K562 (cell line): ENCODE measurements around the gene BTBD18. TPM values are rescaled to one million over a fixed set of nuclear protein-coding genes. Genes with fewer than 3 reads are reported as not detected.
A peak's percentile ranks its signal among the peaks of the same experiment; 100 is the strongest.

Experiments used
- BDP1 ChIP-seq: IDR thresholded peaks from 3 replicates; pipeline ENCODE4 v1.6.1; 2011; ENCODE audit not compliant: insufficient read length, insufficient read depth
- BRD4 ChIP-seq: fragments of 200-600 bp; sonication (generic); IDR thresholded peaks from 2 replicates; pipeline ENCODE4 v1.6.1; 2017; ENCODE audit warnings: inconsistent platforms
- EP400 ChIP-seq: fragments of 450-650 bp; IDR thresholded peaks from 2 replicates; pipeline ENCODE4 v1.6.1; 2017; ENCODE audit warnings: antibody characterized with exemption, mild to moderate bottlenecking, moderate library complexity
- FOS ChIP-seq: IDR thresholded peaks from 3 replicates; pipeline ENCODE4 v1.6.1; 2011; ENCODE audit not compliant: insufficient read length; ENCODE audit errors: extremely low read depth
- FOXP1 ChIP-seq: sonication (generic); formaldehyde crosslinking; IDR thresholded peaks from 2 replicates; pipeline ENCODE4 v1.8.0; 2022; ENCODE audit warnings: mild to moderate bottlenecking, missing genetic modification reagents
- KAT7 ChIP-seq: sonication (generic); formaldehyde crosslinking; IDR thresholded peaks from 2 replicates; pipeline ENCODE4 v1.8.0; 2022; ENCODE audit warnings: missing genetic modification reagents, mild to moderate bottlenecking, borderline replicate concordance
- KHSRP ChIP-seq: fragments of 450-650 bp; IDR thresholded peaks from 2 replicates; pipeline ENCODE4 v1.6.1; 2017
- MEIS2 ChIP-seq: fragments of 450-650 bp; IDR thresholded peaks from 2 replicates; pipeline ENCODE4 v1.6.1; 2014; ENCODE audit warnings: mild to moderate bottlenecking; ENCODE audit not compliant: partially characterized antibody
- NCOA4 ChIP-seq: fragments of 450-650 bp; IDR thresholded peaks from 2 replicates; pipeline ENCODE4 v1.6.1; 2018; ENCODE audit warnings: mild to moderate bottlenecking; ENCODE audit not compliant: partially characterized antibody
- NCOR1 ChIP-seq: fragments of 450-650 bp; IDR thresholded peaks from 2 replicates; pipeline ENCODE4 v1.6.1; 2016; ENCODE audit warnings: mild to moderate bottlenecking, moderate library complexity
- NFYB ChIP-seq: IDR thresholded peaks from 2 replicates; pipeline ENCODE4 v1.6.1; 2011; ENCODE audit warnings: mild to moderate bottlenecking, moderate library complexity; ENCODE audit not compliant: insufficient read length; ENCODE audit errors: extremely low read depth
- NR1H2 ChIP-seq: sonication (generic); formaldehyde crosslinking; IDR thresholded peaks from 2 replicates; pipeline ENCODE4 v1.4.0; 2020; ENCODE audit warnings: mild to moderate bottlenecking, missing genetic modification reagents
- NUFIP1 ChIP-seq: fragments of 450-650 bp; IDR thresholded peaks from 2 replicates; pipeline ENCODE4 v1.6.1; 2018; ENCODE audit not compliant: partially characterized antibody
- RHOXF2B ChIP-seq: fragments of 250-450 bp; sonication (Bioruptor Pico); conservative IDR thresholded peaks from 2 replicates; pipeline ENCODE4 v1.5.1; 2021
- SOX6 ChIP-seq: fragments of 450-650 bp; IDR thresholded peaks from 2 replicates; pipeline ENCODE4 v1.6.1; 2014; ENCODE audit warnings: mild to moderate bottlenecking
- TFAM ChIP-seq: fragments of 250-450 bp; sonication (Bioruptor Pico); conservative IDR thresholded peaks from 2 replicates; pipeline ENCODE4 v1.5.0; 2021; ENCODE audit warnings: mild to moderate bottlenecking, moderate library complexity
- ZBTB1 ChIP-seq: sonication (generic); formaldehyde crosslinking; IDR thresholded peaks from 2 replicates; pipeline ENCODE4 v1.8.1; 2023; ENCODE audit warnings: missing genetic modification reagents, low read depth, mild to moderate bottlenecking, borderline replicate concordance
- ZBTB12 ChIP-seq: fragments of 250-450 bp; sonication (Bioruptor Pico); IDR thresholded peaks from 2 replicates; pipeline ENCODE4 v1.4.0; 2020
- ZBTB8A ChIP-seq: fragments of 450-650 bp; IDR thresholded peaks from 2 replicates; pipeline ENCODE4 v1.6.1; 2018; ENCODE audit warnings: mild to moderate bottlenecking, moderate library complexity; ENCODE audit not compliant: partially characterized antibody
- ZNF146 ChIP-seq: IDR thresholded peaks from one replicate; pipeline ENCODE4 v1.6.1; 2018; ENCODE audit warnings: missing compliant biosample characterization; ENCODE audit not compliant: unreplicated experiment
- ZNF280A ChIP-seq: fragments of 450-650 bp; IDR thresholded peaks from 2 replicates; pipeline ENCODE4 v1.6.1; 2018; ENCODE audit warnings: mild to moderate bottlenecking, low read depth; ENCODE audit not compliant: partially characterized antibody
- ZNF398 ChIP-seq: fragments of 250-450 bp; sonication (Bioruptor Pico); IDR thresholded peaks from 2 replicates; pipeline ENCODE4 v1.8.0; 2021; ENCODE audit warnings: moderate library complexity, mild to moderate bottlenecking, inconsistent platforms
- ZNF408 ChIP-seq: fragments of 250-450 bp; sonication (Bioruptor Pico); IDR thresholded peaks from 2 replicates; pipeline ENCODE4 v1.4.0; 2020; ENCODE audit warnings: low read depth, mild to moderate bottlenecking, moderate library complexity
- ZNF445 ChIP-seq: fragments of 250-450 bp; sonication (Bioruptor Pico); IDR thresholded peaks from 2 replicates; pipeline ENCODE4 v1.4.0; 2020; ENCODE audit warnings: low read depth, mild to moderate bottlenecking, moderate library complexity
- ZNF449 ChIP-seq: fragments of 250-450 bp; sonication (Bioruptor Pico); IDR thresholded peaks from 2 replicates; pipeline ENCODE4 v1.8.0; 2022; ENCODE audit warnings: moderate library complexity, mild to moderate bottlenecking, inconsistent platforms
- ZNF77 ChIP-seq: fragments of 250-450 bp; sonication (Bioruptor Pico); IDR thresholded peaks from 2 replicates; pipeline ENCODE4 v1.5.0; 2020
- ZSCAN32 ChIP-seq: fragments of 450-650 bp; formaldehyde crosslinking; IDR thresholded peaks from 2 replicates; pipeline ENCODE4 v1.4.0; 2020; ENCODE audit warnings: mild to moderate bottlenecking, moderate library complexity
- polyA plus RNA-seq, 8 experiments: library from polyadenylated mRNA; depleted of rRNA in 4 of 8; stranded (reverse) in 5 of 8; unstranded in 3 of 8; fragments of >200 nt; fragmentation: Nextera tagmentation in 2 of 8; fragmentation: Illumina TruSeq in 1 of 8; extraction: Ambion mirVana in 2 of 8; extraction: Trizol in 1 of 8; gene quantifications; 2 replicates each; pipeline versions ENCODE4 v1.2.1 to v1.2.3, GENCODE V29; 2011 to 2014; ENCODE audit warnings: inconsistent platforms in 1 of 8, missing spikeins in 1 of 8
- total RNA-seq, 7 experiments: library from RNA; depleted of rRNA in 6 of 7; stranded (reverse); fragments of >200 nt in 6 of 7; fragmentation: Illumina TruSeq in 2 of 7; extraction: Trizol in 2 of 7; gene quantifications; 2 replicates each; pipeline versions ENCODE4 v1.2.1 to v1.2.3, GENCODE V29; 2011 to 2021; ENCODE audit warnings: low replicate concordance in 1 of 7

The BTBD18 gene
- total and polyA plus RNA-seq, 9 of the 15 experiments (the other 6 are each of a cell fraction or from before 2014, with no cell fraction given) = 0.06 TPM; not detected in 8

GRCh38 chr11:57792060-57792541 lies 40.5 kb upstream of the BTBD18 start (continued):
- TF ChIP-seq FOS = no peak
- TF ChIP-seq NCOR1 = peak; percentile 43; the same call in 1 of the 2 replicates
- TF ChIP-seq RHOXF2B (CRISPR knock-in tag) = no peak
- no peak for TF ChIP-seq ZNF408 (CRISPR knock-in tag)
- no peak for TF ChIP-seq ZNF77 (CRISPR knock-in tag)
- TF ChIP-seq ZNF280A = no peak
- TF ChIP-seq KAT7 (CRISPR knock-in tag) = no peak
- no peak for TF ChIP-seq EP400
- TF ChIP-seq KHSRP = no peak
- no peak for TF ChIP-seq ZSCAN32 (CRISPR knock-in tag)
- TF ChIP-seq NFYB = no peak
- TF ChIP-seq ZBTB12 = peak; percentile 31; the same call in 1 of the 2 replicates
- no peak for TF ChIP-seq NR1H2 (CRISPR knock-in tag)
- TF ChIP-seq ZBTB1 (CRISPR knock-in tag) = no peak
- TF ChIP-seq ZNF445 (CRISPR knock-in tag) = no peak
- no peak for TF ChIP-seq NCOA4
- no peak for TF ChIP-seq BRD4
- no peak for TF ChIP-seq ZNF449 (CRISPR knock-in tag)
- no peak for TF ChIP-seq BDP1
- no peak for TF ChIP-seq TFAM (CRISPR knock-in tag)
- no peak for TF ChIP-seq ZNF146 (CRISPR knock-in tag)
- peak; percentile 66 for TF ChIP-seq MEIS2
- TF ChIP-seq FOXP1 (CRISPR knock-in tag) = no peak
- no peak for TF ChIP-seq ZBTB8A
- no peak; the same call in 1 of the 2 replicates for TF ChIP-seq SOX6
- TF ChIP-seq NUFIP1 = no peak
- no peak for TF ChIP-seq ZNF398 (CRISPR knock-in tag)
